Measurements from ENCODE around the gene POC1A. TPM values are rescaled to one million over a fixed set of nuclear protein-coding genes. Genes with fewer than 3 reads are reported as not detected.

The POC1A gene
- total and polyA plus RNA-seq, 2 experiments from 2014 or later = 19.1 to 26.7 TPM

DNA sequence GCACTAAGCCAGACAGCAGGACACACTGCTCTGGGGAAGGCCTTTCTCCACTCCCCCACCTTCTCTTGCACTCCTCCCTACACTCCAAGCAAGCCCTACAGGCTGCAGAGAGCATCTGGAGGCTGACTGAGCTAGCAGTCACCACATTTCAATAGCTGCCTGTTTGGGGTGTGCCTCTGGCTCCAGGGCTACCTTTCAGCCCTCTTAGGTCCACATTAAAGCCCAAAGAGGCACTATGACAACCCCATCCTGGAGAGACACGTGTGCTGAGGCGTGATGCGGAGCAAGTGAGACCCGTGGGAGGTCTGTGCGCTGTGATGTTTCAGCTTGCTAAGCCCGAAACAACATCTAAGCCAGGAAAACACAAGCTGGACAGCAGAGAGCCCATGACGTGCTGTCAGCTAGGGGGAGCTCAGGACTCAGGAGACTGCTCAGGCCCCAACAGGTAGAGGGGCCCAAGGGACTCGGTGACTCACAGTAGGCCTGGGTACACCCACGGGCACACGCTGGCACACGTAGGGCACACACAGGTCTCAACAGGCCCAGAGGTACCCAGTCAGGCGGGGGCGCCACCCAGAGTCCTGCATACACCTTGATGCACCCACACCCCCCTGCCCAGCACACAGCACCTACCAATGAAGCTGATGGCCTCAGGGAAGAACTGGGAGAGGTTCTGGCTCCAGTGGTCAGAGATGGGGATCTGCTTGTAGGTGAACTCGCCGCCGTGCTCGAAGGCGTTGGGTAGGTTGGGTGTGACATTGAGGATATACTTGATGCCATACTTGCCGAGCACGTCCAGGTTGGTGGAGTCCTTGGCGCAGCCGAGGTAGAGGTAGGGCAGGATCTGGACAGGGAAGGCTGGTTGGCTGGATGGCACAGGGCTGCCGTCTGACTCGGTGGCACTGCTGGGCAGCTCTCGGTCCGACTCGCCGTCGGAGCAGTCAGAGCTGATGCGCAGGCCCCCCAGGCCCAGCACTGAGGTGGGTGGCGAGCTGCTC lies 100.6 kb downstream of the POC1A start:
- Mint-ChIP-seq H3K27me3 (ENCODE audit: insufficient read depth, low read depth, poor library complexity) (peaks cover 7% of the 10 kb centered on the region), H3K27ac (peak overlapping the region; percentile 59; the same call in 1 of the 2 replicates), H3K9me3 (no peaks in the 10 kb centered on the region), H3K36me3 (ENCODE audit: low read depth) (peaks cover 34% of the 10 kb centered on the region), H3K4me1 (peaks cover 24% of the 10 kb centered on the region), H3K4me3 (peak overlapping the region; percentile 52)
- Histone ChIP-seq H3K4me3 (no peak overlapping the region), H3K36me3 (ENCODE audit: insufficient read depth) (no peaks in the 10 kb centered on the region), H3K79me2 (replicated peaks; ENCODE audit: insufficient read depth) (peaks cover 11% of the 10 kb centered on the region), H3K27ac (ENCODE audit: low read depth) (peak overlapping the region; percentile 85), H4K20me1 (replicated peaks; ENCODE audit: insufficient read depth) (no peaks in the 10 kb centered on the region), H3K27me3 (ENCODE audit: insufficient read depth) (peaks cover 10% of the 10 kb centered on the region; the same call in 1 of the 2 replicates), H3F3A (replicated peaks; ENCODE audit: low read depth) (0 out of 2 replicates have a peak, but pooled peaks cover 13% of the 10 kb centered on the region), H3K9me2 (ENCODE audit: insufficient read depth) (no peaks in the 10 kb centered on the region), H2AFZ (no peak overlapping the region), H3K4me2 (peak overlapping the region; percentile 38; the same call in 1 of the 2 replicates), H3K4me1 (ENCODE audit: insufficient read depth) (peaks cover 19% of the 10 kb centered on the region)
- TF ChIP-seq, protein P1, sequence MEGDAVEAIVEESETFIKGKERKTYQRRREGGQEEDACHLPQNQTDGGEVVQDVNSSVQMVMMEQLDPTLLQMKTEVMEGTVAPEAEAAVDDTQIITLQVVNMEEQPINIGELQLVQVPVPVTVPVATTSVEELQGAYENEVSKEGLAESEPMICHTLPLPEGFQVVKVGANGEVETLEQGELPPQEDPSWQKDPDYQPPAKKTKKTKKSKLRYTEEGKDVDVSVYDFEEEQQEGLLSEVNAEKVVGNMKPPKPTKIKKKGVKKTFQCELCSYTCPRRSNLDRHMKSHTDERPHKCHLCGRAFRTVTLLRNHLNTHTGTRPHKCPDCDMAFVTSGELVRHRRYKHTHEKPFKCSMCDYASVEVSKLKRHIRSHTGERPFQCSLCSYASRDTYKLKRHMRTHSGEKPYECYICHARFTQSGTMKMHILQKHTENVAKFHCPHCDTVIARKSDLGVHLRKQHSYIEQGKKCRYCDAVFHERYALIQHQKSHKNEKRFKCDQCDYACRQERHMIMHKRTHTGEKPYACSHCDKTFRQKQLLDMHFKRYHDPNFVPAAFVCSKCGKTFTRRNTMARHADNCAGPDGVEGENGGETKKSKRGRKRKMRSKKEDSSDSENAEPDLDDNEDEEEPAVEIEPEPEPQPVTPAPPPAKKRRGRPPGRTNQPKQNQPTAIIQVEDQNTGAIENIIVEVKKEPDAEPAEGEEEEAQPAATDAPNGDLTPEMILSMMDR (conservative IDR thresholded peaks at IDR 0.05; ENCODE audit: low read depth in 2 of 2) = peak in 1 of 2 experiments; percentile 58; a peak in 2 of 4 replicates
- TF ChIP-seq, protein P2, sequence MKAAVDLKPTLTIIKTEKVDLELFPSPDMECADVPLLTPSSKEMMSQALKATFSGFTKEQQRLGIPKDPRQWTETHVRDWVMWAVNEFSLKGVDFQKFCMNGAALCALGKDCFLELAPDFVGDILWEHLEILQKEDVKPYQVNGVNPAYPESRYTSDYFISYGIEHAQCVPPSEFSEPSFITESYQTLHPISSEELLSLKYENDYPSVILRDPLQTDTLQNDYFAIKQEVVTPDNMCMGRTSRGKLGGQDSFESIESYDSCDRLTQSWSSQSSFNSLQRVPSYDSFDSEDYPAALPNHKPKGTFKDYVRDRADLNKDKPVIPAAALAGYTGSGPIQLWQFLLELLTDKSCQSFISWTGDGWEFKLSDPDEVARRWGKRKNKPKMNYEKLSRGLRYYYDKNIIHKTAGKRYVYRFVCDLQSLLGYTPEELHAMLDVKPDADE (IDR thresholded peaks at IDR 0.05) = no peak
- no peak for ATAC-seq
- DNase-seq (ENCODE audit: low spot score) = no peak

DNA sequence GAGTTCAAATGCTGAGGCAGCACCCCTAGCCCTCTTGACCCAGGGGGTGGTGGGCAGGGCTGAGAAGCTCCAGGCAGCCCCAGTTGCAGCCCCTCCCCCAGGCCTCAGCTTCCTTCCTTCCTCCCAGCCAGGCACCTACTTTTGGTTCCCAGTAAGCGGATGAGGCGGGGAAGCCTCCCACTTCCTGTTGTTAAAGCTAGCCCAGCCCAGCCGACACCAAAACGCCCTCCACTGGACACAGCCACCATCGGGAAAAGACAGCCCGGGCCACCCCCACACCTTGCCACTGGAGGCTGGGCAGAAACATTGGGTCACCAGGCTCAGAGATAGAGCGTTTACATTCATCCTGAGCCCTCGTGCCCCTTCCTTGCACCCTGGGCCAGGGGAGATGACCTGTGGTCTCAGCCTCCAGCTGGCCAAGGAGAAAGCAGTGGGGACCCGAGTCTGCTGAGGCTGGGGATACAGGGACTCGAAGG lies 101.4 kb downstream of the POC1A start:
- Mint-ChIP-seq H3K4me3 (peak overlapping the region; percentile 33; the same call in 1 of the 3 replicates), H3K9me3 (no peaks in the 10 kb centered on the region), H3K27ac (peak overlapping the region; percentile 75), H3K27me3 (ENCODE audit: insufficient read depth, low read depth, poor library complexity) (peaks cover 5% of the 10 kb centered on the region), H3K4me1 (peaks cover 24% of the 10 kb centered on the region), H3K36me3 (ENCODE audit: low read depth) (peaks cover 34% of the 10 kb centered on the region)
- Histone ChIP-seq H3K4me1 (ENCODE audit: insufficient read depth) (peaks cover 16% of the 10 kb centered on the region), H4K20me1 (replicated peaks; ENCODE audit: insufficient read depth) (no peaks in the 10 kb centered on the region), H3K27me3 (ENCODE audit: insufficient read depth) (peaks cover 6% of the 10 kb centered on the region; the same call in 1 of the 2 replicates), H2AFZ (no peak overlapping the region), H3K4me3 (no peak overlapping the region), H3K79me2 (replicated peaks; ENCODE audit: insufficient read depth) (peaks cover 11% of the 10 kb centered on the region), H3K27ac (ENCODE audit: low read depth) (peak overlapping the region; percentile 85), H3K4me2 (peak overlapping the region; percentile 60; the same call in 1 of the 2 replicates), H3K36me3 (ENCODE audit: insufficient read depth) (no peaks in the 10 kb centered on the region), H3K9me2 (ENCODE audit: insufficient read depth) (no peaks in the 10 kb centered on the region), H3F3A (replicated peaks; ENCODE audit: low read depth) (0 out of 2 replicates have a peak, but pooled peaks cover 10% of the 10 kb centered on the region)
- DNase-seq (ENCODE audit: low spot score) (peak; percentile 88), ATAC-seq (peak; percentile 30)
- no peak for TF ChIP-seq EZH2phosphoT487 (IDR thresholded peaks at IDR 0.05; ENCODE audit: unreplicated experiment)
- TF ChIP-seq, protein P1 (conservative IDR thresholded peaks at IDR 0.05; ENCODE audit: low read depth in 2 of 2) = peak; percentile 31 to 63

All from GM23338 (cell line).